HepG2 (cell line): Measurements from ENCODE around the gene CTXN1. TPM values are rescaled to one million over a fixed set of nuclear protein-coding genes. Genes with fewer than 3 reads are reported as not detected.

ENCODE experiments used
- BCL6 ChIP-seq: IDR thresholded peaks from 2 replicates; pipeline ENCODE4 v1.6.1; 2016; ENCODE audit warnings: missing genetic modification reagents, missing compliant biosample characterization
- DNMT3B ChIP-seq: conservative IDR thresholded peaks from 2 replicates; pipeline ENCODE4 v1.6.1; 2016; ENCODE audit warnings: missing biosample characterization, control low read depth
- GABPA ChIP-seq, 2 experiments: IDR thresholded peaks; 2 replicates each; pipeline ENCODE4 v1.6.1; 2011 to 2016; ENCODE audit warnings: low read depth in 2 of 2, low read length in 1 of 2, missing biosample characterization in 1 of 2, missing genetic modification characterization in 1 of 2
- HHEX ChIP-seq: IDR thresholded peaks from 2 replicates; pipeline ENCODE4 v1.6.1; 2016; ENCODE audit warnings: control low read depth
- MATR3 ChIP-seq: sonication (generic); formaldehyde crosslinking; IDR thresholded peaks from 2 replicates; pipeline ENCODE4 v1.4.0; 2020; ENCODE audit warnings: missing genetic modification reagents
- MIER2 ChIP-seq: IDR thresholded peaks from 2 replicates; pipeline ENCODE4 v1.6.1; 2016; ENCODE audit warnings: missing biosample characterization, missing genetic modification reagents
- ZNF136 ChIP-seq: sonication (generic); formaldehyde crosslinking; IDR thresholded peaks from 2 replicates; pipeline ENCODE4 v1.8.1; 2022; ENCODE audit warnings: low read depth, mild to moderate bottlenecking, moderate library complexity, missing genetic modification reagents
- ZNF33A ChIP-seq: sonication (generic); formaldehyde crosslinking; IDR thresholded peaks from 2 replicates; pipeline ENCODE4 v1.5.1; 2020; ENCODE audit warnings: missing genetic modification reagents, mild to moderate bottlenecking, moderate library complexity, borderline replicate concordance
- ZNF383 ChIP-seq: sonication (generic); formaldehyde crosslinking; IDR thresholded peaks from 2 replicates; pipeline ENCODE4 v1.4.0; 2020; ENCODE audit warnings: missing genetic modification reagents, mild to moderate bottlenecking, borderline replicate concordance
- ZNF724P ChIP-seq: sonication (generic); formaldehyde crosslinking; IDR thresholded peaks from 2 replicates; pipeline ENCODE4 v1.8.0; 2022; ENCODE audit warnings: missing genetic modification reagents, borderline replicate concordance
- polyA plus RNA-seq, 8 experiments: library from polyadenylated mRNA; depleted of rRNA in 3 of 8; stranded (reverse) in 7 of 8; unstranded in 1 of 8; fragments of >200 nt; fragmentation: Illumina TruSeq in 4 of 8; extraction: Trizol in 4 of 8; gene quantifications; 2 replicates each; pipeline versions ENCODE4 v1.2.1 to v1.2.3, GENCODE V29; 2011 to 2016; ENCODE audit warnings: low read depth in 4 of 8, missing spikeins in 1 of 8, mixed read lengths in 1 of 8; ENCODE audit not compliant: insufficient read depth in 1 of 8
- total RNA-seq, 5 experiments: library from RNA; depleted of rRNA; stranded (reverse); fragments of >200 nt; fragmentation: Illumina TruSeq; extraction: Trizol; gene quantifications; 2 replicates each; pipeline ENCODE4 v1.2.3, GENCODE V29; 2016; ENCODE audit warnings: low read depth in 1 of 5
- TF ChIP-seq, protein P1 (sequence below): sonication (generic); formaldehyde crosslinking; IDR thresholded peaks from 2 replicates; pipeline ENCODE4 v1.4.0; 2020; ENCODE audit warnings: missing genetic modification reagents
- TF ChIP-seq, protein P2 (sequence below), 2 experiments: sonication (generic) in 1 of 2; formaldehyde crosslinking in 1 of 2; IDR thresholded peaks; 2 replicates each; pipeline versions ENCODE4 v1.6.1 to v1.9.0; 2014 to 2022; ENCODE audit warnings: antibody characterized with exemption in 1 of 2, borderline replicate concordance in 1 of 2, inconsistent platforms in 1 of 2, low read depth in 1 of 2, missing genetic modification reagents in 1 of 2
- TF ChIP-seq, protein P3 (sequence below): sonication (generic); formaldehyde crosslinking; IDR thresholded peaks from 2 replicates; pipeline ENCODE4 v1.8.1; 2022; ENCODE audit warnings: low read depth, mild to moderate bottlenecking, missing genetic modification reagents

Gene CTXN1
- total and polyA plus RNA-seq, 2 of the 13 experiments (the other 11 are each of a cell fraction or from before 2014, with no cell fraction given) = 0.11 TPM; not detected in 1

DNA sequence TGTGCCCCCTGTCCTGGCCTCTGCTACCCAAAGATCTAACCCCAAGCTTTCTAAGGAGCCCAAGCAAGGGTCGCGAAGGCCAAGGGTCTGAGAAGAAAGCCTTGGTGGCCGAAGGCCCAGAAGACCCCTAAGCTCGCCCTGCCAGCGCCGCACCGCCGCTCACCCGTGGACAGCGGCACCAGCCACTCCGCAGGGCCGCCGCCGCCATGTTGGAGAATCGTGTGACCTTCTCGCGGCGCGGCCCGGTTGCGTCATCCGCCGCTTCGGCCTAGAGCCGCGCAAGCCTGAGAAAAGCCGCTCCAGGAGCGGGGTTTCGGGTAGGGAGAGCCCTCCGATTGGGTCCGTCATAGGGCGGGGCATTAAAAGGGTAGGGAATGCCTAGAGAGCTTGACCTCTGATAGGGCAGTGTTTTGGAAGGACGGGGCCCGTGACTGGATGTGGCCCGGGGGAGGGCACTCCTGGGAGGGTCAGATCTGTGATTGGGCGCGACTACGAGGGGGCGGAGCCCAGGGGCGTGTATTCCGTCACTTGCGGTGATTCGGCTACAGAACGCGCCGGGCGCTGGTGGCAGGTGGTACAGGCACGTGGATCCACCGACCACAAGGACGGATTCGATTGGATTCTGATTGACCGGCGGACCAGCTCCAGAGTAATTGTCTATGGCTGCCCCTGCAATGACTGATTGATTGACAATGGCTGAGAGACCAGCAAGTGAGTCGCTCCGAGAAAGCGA is 17.7 kb upstream of the CTXN1 start, which contains the start of gene TIMM44 (continued):
- TF ChIP-seq, protein P1, sequence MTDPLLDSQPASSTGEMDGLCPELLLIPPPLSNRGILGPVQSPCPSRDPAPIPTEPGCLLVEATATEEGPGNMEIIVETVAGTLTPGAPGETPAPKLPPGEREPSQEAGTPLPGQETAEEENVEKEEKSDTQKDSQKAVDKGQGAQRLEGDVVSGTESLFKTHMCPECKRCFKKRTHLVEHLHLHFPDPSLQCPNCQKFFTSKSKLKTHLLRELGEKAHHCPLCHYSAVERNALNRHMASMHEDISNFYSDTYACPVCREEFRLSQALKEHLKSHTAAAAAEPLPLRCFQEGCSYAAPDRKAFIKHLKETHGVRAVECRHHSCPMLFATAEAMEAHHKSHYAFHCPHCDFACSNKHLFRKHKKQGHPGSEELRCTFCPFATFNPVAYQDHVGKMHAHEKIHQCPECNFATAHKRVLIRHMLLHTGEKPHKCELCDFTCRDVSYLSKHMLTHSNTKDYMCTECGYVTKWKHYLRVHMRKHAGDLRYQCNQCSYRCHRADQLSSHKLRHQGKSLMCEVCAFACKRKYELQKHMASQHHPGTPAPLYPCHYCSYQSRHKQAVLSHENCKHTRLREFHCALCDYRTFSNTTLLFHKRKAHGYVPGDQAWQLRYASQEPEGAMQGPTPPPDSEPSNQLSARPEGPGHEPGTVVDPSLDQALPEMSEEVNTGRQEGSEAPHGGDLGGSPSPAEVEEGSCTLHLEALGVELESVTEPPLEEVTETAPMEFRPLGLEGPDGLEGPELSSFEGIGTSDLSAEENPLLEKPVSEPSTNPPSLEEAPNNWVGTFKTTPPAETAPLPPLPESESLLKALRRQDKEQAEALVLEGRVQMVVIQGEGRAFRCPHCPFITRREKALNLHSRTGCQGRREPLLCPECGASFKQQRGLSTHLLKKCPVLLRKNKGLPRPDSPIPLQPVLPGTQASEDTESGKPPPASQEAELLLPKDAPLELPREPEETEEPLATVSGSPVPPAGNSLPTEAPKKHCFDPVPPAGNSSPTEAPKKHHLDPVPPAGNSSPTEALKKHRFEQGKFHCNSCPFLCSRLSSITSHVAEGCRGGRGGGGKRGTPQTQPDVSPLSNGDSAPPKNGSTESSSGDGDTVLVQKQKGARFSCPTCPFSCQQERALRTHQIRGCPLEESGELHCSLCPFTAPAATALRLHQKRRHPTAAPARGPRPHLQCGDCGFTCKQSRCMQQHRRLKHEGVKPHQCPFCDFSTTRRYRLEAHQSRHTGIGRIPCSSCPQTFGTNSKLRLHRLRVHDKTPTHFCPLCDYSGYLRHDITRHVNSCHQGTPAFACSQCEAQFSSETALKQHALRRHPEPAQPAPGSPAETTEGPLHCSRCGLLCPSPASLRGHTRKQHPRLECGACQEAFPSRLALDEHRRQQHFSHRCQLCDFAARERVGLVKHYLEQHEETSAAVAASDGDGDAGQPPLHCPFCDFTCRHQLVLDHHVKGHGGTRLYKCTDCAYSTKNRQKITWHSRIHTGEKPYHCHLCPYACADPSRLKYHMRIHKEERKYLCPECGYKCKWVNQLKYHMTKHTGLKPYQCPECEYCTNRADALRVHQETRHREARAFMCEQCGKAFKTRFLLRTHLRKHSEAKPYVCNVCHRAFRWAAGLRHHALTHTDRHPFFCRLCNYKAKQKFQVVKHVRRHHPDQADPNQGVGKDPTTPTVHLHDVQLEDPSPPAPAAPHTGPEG (CRISPR knock-in tag) = 0 out of 2 replicates have a peak, but pooled peaks have one; percentile 33
- TF ChIP-seq BCL6 (CRISPR knock-in tag) = peak; percentile 63
- TF ChIP-seq, protein P2, sequence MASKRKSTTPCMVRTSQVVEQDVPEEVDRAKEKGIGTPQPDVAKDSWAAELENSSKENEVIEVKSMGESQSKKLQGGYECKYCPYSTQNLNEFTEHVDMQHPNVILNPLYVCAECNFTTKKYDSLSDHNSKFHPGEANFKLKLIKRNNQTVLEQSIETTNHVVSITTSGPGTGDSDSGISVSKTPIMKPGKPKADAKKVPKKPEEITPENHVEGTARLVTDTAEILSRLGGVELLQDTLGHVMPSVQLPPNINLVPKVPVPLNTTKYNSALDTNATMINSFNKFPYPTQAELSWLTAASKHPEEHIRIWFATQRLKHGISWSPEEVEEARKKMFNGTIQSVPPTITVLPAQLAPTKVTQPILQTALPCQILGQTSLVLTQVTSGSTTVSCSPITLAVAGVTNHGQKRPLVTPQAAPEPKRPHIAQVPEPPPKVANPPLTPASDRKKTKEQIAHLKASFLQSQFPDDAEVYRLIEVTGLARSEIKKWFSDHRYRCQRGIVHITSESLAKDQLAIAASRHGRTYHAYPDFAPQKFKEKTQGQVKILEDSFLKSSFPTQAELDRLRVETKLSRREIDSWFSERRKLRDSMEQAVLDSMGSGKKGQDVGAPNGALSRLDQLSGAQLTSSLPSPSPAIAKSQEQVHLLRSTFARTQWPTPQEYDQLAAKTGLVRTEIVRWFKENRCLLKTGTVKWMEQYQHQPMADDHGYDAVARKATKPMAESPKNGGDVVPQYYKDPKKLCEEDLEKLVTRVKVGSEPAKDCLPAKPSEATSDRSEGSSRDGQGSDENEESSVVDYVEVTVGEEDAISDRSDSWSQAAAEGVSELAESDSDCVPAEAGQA (IDR thresholded peaks at IDR 0.05; ENCODE audit: low read depth) = peak; percentile 93
- TF ChIP-seq, protein P2 (CRISPR knock-in tag; IDR thresholded peaks at IDR 0.05; ENCODE audit: borderline replicate concordance) = no peak
- no peak for TF ChIP-seq GABPA (IDR thresholded peaks at IDR 0.05; ENCODE audit: low read depth, low read length)
- peak; percentile 27; the same call in 1 of the 2 replicates for TF ChIP-seq GABPA (CRISPR knock-in tag; IDR thresholded peaks at IDR 0.05; ENCODE audit: low read depth)
- no peak for TF ChIP-seq ZNF136 (CRISPR knock-in tag)
- TF ChIP-seq, protein P3, sequence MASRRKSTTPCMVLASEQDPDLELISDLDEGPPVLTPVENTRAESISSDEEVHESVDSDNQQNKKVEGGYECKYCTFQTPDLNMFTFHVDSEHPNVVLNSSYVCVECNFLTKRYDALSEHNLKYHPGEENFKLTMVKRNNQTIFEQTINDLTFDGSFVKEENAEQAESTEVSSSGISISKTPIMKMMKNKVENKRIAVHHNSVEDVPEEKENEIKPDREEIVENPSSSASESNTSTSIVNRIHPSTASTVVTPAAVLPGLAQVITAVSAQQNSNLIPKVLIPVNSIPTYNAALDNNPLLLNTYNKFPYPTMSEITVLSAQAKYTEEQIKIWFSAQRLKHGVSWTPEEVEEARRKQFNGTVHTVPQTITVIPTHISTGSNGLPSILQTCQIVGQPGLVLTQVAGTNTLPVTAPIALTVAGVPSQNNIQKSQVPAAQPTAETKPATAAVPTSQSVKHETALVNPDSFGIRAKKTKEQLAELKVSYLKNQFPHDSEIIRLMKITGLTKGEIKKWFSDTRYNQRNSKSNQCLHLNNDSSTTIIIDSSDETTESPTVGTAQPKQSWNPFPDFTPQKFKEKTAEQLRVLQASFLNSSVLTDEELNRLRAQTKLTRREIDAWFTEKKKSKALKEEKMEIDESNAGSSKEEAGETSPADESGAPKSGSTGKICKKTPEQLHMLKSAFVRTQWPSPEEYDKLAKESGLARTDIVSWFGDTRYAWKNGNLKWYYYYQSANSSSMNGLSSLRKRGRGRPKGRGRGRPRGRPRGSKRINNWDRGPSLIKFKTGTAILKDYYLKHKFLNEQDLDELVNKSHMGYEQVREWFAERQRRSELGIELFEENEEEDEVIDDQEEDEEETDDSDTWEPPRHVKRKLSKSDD (CRISPR knock-in tag) = peak; percentile 85; the same call in 1 of the 2 replicates
- TF ChIP-seq DNMT3B = no peak
- no peak for TF ChIP-seq ZNF383 (CRISPR knock-in tag)
- TF ChIP-seq ZNF33A = no peak
- TF ChIP-seq ZNF724P (CRISPR knock-in tag) = no peak; the same call in 1 of the 2 replicates
- no peak for TF ChIP-seq MATR3 (CRISPR knock-in tag)
- TF ChIP-seq MIER2 (CRISPR knock-in tag) = no peak
- no peak for TF ChIP-seq HHEX (CRISPR knock-in tag)
